H1 (cell line): Measurements from ENCODE around the gene PIP5K1B. TPM values are rescaled to one million over a fixed set of nuclear protein-coding genes. Genes with fewer than 3 reads are reported as not detected.

Experiments
- CHD1 ChIP-seq: IDR thresholded peaks from 2 replicates; pipeline ENCODE4 v1.6.1; 2012; ENCODE audit warnings: low read depth, low read length, improper control_type of control experiment
- EZH2 ChIP-seq: fragments of 200-600 bp; sonication (generic); IDR thresholded peaks from 2 replicates; pipeline ENCODE4 v1.7.1; 2012; ENCODE audit warnings: low read depth, mild to moderate bottlenecking, moderate library complexity, low read length, inconsistent platforms; ENCODE audit not compliant: severe bottlenecking
- FOSL1 ChIP-seq: IDR thresholded peaks from 2 replicates; pipeline ENCODE4 v1.6.1; 2011; ENCODE audit warnings: mild to moderate bottlenecking, low read depth, low read length, moderate library complexity; ENCODE audit not compliant: insufficient read depth
- GABPA ChIP-seq: IDR thresholded peaks from 2 replicates; pipeline ENCODE4 v1.6.1; 2011; ENCODE audit warnings: mild to moderate bottlenecking, low read length, moderate library complexity, borderline replicate concordance; ENCODE audit not compliant: insufficient read depth
- POLR2AphosphoS5 ChIP-seq: IDR thresholded peaks from 2 replicates; pipeline ENCODE4 v1.6.1; 2011; ENCODE audit warnings: low read depth, low read length
- SRF ChIP-seq: IDR thresholded peaks from 2 replicates; pipeline ENCODE4 v1.6.1; 2011; ENCODE audit warnings: mild to moderate bottlenecking, low read depth, low read length, moderate library complexity
- polyA plus RNA-seq, 7 experiments: library from polyadenylated mRNA; depleted of rRNA in 3 of 7; stranded (reverse) in 5 of 7; unstranded in 2 of 7; fragments of >200 nt in 5 of 7; fragments of 200-250 nt in 2 of 7; gene quantifications; 1 replicate in 5 of 7; 2 replicates in 1 of 7; 4 replicates in 1 of 7; pipeline versions ENCODE4 v1.2.1 to v1.2.3, GENCODE V29; 2011 to 2013; ENCODE audit warnings: missing spikeins in 2 of 7, mixed read lengths in 2 of 7
- total RNA-seq: library from RNA; stranded (reverse); fragmentation: NEBNext Ultra II Directional; extraction: Animal tissue kit (Norgen Biotek cat#: 25700); gene quantifications from 2 replicates; pipeline ENCODE4 v1.2.1, GENCODE V29; 2021
- TF ChIP-seq, protein P1 (sequence below): fragments of 300-600 bp; sonication (generic); IDR thresholded peaks from 2 replicates; pipeline ENCODE4 v1.7.1; 2012; ENCODE audit warnings: low read length, moderate library complexity, mild to moderate bottlenecking, inconsistent platforms; ENCODE audit not compliant: insufficient replicate concordance
- TF ChIP-seq, protein P2 (sequence below): IDR thresholded peaks from 2 replicates; pipeline ENCODE4 v1.6.1; 2011; ENCODE audit warnings: low read length, improper control_type of control experiment
- TF ChIP-seq, protein P3 (sequence below): IDR thresholded peaks from 2 replicates; pipeline ENCODE4 v1.6.1; 2012; ENCODE audit warnings: inconsistent platforms

PIP5K1B gene
- total and polyA plus RNA-seq, 2 of the 8 experiments (the other 6 are each of a cell fraction or from before 2014, with no cell fraction given): 4.7 to 7.7 TPM

DNA sequence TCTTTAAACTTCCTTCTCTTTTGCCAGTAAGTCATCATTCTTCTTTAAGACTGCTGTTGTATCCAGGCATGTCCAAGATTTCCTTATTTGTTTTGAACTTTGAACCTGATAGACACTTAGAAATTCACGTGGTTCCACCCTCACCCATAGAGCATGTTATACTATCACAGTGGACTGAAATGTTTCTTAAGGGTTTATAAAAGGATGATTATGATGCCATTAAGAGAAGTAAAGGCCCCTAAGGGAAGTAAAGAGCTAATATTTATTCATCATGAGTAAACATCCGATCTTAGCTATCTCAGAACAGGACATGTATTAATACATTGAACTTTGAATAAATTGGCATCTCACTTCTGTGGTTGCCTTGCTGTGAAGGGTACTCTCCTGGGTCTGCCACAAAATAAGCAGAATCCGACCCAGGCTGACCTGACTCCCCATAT, 259.1 kb downstream of the PIP5K1B start (continued):
- TF ChIP-seq, protein P1, sequence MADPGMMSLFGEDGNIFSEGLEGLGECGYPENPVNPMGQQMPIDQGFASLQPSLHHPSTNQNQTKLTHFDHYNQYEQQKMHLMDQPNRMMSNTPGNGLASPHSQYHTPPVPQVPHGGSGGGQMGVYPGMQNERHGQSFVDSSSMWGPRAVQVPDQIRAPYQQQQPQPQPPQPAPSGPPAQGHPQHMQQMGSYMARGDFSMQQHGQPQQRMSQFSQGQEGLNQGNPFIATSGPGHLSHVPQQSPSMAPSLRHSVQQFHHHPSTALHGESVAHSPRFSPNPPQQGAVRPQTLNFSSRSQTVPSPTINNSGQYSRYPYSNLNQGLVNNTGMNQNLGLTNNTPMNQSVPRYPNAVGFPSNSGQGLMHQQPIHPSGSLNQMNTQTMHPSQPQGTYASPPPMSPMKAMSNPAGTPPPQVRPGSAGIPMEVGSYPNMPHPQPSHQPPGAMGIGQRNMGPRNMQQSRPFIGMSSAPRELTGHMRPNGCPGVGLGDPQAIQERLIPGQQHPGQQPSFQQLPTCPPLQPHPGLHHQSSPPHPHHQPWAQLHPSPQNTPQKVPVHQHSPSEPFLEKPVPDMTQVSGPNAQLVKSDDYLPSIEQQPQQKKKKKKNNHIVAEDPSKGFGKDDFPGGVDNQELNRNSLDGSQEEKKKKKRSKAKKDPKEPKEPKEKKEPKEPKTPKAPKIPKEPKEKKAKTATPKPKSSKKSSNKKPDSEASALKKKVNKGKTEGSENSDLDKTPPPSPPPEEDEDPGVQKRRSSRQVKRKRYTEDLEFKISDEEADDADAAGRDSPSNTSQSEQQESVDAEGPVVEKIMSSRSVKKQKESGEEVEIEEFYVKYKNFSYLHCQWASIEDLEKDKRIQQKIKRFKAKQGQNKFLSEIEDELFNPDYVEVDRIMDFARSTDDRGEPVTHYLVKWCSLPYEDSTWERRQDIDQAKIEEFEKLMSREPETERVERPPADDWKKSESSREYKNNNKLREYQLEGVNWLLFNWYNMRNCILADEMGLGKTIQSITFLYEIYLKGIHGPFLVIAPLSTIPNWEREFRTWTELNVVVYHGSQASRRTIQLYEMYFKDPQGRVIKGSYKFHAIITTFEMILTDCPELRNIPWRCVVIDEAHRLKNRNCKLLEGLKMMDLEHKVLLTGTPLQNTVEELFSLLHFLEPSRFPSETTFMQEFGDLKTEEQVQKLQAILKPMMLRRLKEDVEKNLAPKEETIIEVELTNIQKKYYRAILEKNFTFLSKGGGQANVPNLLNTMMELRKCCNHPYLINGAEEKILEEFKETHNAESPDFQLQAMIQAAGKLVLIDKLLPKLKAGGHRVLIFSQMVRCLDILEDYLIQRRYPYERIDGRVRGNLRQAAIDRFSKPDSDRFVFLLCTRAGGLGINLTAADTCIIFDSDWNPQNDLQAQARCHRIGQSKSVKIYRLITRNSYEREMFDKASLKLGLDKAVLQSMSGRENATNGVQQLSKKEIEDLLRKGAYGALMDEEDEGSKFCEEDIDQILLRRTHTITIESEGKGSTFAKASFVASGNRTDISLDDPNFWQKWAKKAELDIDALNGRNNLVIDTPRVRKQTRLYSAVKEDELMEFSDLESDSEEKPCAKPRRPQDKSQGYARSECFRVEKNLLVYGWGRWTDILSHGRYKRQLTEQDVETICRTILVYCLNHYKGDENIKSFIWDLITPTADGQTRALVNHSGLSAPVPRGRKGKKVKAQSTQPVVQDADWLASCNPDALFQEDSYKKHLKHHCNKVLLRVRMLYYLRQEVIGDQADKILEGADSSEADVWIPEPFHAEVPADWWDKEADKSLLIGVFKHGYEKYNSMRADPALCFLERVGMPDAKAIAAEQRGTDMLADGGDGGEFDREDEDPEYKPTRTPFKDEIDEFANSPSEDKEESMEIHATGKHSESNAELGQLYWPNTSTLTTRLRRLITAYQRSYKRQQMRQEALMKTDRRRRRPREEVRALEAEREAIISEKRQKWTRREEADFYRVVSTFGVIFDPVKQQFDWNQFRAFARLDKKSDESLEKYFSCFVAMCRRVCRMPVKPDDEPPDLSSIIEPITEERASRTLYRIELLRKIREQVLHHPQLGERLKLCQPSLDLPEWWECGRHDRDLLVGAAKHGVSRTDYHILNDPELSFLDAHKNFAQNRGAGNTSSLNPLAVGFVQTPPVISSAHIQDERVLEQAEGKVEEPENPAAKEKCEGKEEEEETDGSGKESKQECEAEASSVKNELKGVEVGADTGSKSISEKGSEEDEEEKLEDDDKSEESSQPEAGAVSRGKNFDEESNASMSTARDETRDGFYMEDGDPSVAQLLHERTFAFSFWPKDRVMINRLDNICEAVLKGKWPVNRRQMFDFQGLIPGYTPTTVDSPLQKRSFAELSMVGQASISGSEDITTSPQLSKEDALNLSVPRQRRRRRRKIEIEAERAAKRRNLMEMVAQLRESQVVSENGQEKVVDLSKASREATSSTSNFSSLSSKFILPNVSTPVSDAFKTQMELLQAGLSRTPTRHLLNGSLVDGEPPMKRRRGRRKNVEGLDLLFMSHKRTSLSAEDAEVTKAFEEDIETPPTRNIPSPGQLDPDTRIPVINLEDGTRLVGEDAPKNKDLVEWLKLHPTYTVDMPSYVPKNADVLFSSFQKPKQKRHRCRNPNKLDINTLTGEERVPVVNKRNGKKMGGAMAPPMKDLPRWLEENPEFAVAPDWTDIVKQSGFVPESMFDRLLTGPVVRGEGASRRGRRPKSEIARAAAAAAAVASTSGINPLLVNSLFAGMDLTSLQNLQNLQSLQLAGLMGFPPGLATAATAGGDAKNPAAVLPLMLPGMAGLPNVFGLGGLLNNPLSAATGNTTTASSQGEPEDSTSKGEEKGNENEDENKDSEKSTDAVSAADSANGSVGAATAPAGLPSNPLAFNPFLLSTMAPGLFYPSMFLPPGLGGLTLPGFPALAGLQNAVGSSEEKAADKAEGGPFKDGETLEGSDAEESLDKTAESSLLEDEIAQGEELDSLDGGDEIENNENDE: no peak
- TF ChIP-seq, protein P2, sequence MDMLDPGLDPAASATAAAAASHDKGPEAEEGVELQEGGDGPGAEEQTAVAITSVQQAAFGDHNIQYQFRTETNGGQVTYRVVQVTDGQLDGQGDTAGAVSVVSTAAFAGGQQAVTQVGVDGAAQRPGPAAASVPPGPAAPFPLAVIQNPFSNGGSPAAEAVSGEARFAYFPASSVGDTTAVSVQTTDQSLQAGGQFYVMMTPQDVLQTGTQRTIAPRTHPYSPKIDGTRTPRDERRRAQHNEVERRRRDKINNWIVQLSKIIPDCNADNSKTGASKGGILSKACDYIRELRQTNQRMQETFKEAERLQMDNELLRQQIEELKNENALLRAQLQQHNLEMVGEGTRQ: no peak
- no peak for TF ChIP-seq CHD1
- no peak for TF ChIP-seq POLR2AphosphoS5
- TF ChIP-seq SRF: no peak
- no peak for TF ChIP-seq EZH2
- TF ChIP-seq, protein P3, sequence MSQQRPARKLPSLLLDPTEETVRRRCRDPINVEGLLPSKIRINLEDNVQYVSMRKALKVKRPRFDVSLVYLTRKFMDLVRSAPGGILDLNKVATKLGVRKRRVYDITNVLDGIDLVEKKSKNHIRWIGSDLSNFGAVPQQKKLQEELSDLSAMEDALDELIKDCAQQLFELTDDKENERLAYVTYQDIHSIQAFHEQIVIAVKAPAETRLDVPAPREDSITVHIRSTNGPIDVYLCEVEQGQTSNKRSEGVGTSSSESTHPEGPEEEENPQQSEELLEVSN: no peak
- no peak for TF ChIP-seq FOSL1
- no peak for TF ChIP-seq GABPA
- TF ChIP-seq, all 59 proteins: peak for 0
